Measurements from ENCODE around the gene SELL. TPM values are rescaled to one million over a fixed set of nuclear protein-coding genes. Genes with fewer than 3 reads are reported as not detected.
"Not testable (repeated sequence)": the region's sequence is repeated elsewhere in the genome, so short reads cannot be mapped to it uniquely, and the experiment has no call there.

SELL gene
- total RNA-seq, 1 experiment from 2014 or later, result not detected

DNA sequence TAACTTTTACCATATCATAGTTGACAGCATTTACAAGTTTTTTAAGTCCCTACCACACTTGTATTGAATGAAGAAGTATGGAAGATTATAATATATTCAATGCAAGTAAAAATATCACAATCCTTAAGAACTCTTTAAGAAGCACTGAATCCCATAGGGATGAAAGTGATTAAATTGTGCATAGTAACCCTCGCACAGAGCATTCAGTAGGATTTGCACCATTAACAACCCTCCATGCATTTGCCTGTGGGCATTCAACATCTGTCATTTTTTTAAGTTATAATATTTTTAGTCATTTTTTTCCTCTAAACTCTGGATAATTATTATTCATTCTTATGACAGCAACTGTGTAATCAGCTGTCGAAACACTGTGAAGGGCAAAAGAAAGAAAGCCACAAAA lies 12.3 kb upstream of the SELL start:
- DNase-seq, result no peak
- H3K4me3 ChIP-seq (ENCODE audit: low read depth, low read length), result no peak overlapping the region
- Mint-ChIP-seq H3K27me3 (ENCODE audit: insufficient read depth, unreplicated experiment) (peaks cover 2% of the 10 kb centered on the region), H3K36me3 (ENCODE audit: insufficient read depth, unreplicated experiment) (no peaks in the 10 kb centered on the region), H3K4me3 (ENCODE audit: unreplicated experiment) (no peak overlapping the region), H3K9me3 (ENCODE audit: unreplicated experiment) (no peaks in the 10 kb centered on the region), H3K4me1 (ENCODE audit: low read depth, unreplicated experiment) (no peaks in the 10 kb centered on the region), H3K27ac (ENCODE audit: unreplicated experiment) (no peak overlapping the region)
- H3K27me3 ChIP-seq (replicated peaks; ENCODE audit: control insufficient read depth, insufficient read depth, low read length), result no peaks in the 10 kb centered on the region
- BruUV-seq (replicated peaks), result no TSS peak
- TF ChIP-seq, protein P1, sequence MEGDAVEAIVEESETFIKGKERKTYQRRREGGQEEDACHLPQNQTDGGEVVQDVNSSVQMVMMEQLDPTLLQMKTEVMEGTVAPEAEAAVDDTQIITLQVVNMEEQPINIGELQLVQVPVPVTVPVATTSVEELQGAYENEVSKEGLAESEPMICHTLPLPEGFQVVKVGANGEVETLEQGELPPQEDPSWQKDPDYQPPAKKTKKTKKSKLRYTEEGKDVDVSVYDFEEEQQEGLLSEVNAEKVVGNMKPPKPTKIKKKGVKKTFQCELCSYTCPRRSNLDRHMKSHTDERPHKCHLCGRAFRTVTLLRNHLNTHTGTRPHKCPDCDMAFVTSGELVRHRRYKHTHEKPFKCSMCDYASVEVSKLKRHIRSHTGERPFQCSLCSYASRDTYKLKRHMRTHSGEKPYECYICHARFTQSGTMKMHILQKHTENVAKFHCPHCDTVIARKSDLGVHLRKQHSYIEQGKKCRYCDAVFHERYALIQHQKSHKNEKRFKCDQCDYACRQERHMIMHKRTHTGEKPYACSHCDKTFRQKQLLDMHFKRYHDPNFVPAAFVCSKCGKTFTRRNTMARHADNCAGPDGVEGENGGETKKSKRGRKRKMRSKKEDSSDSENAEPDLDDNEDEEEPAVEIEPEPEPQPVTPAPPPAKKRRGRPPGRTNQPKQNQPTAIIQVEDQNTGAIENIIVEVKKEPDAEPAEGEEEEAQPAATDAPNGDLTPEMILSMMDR (IDR thresholded peaks at IDR 0.05; ENCODE audit: insufficient read depth in 1 of 2, low read depth in 1 of 2, low read length in 1 of 2, severe bottlenecking in 1 of 2, unreplicated experiment in 1 of 2), result no peak
- ChIA-PET CTCF (no interaction called here), POLR2A (no interaction called here)
- no peaks in the 10 kb centered on the region for H3K4me1 ChIP-seq
- intact Hi-C loops (cut with micrococcal nuclease; ENCODE audit: unreplicated experiment), result no loop called here
- H3K36me3 ChIP-seq (ENCODE audit: control insufficient read depth, insufficient read depth, low read length), result no peaks in the 10 kb centered on the region
- no peaks in the 10 kb centered on the region for H3K9me3 ChIP-seq

DNA sequence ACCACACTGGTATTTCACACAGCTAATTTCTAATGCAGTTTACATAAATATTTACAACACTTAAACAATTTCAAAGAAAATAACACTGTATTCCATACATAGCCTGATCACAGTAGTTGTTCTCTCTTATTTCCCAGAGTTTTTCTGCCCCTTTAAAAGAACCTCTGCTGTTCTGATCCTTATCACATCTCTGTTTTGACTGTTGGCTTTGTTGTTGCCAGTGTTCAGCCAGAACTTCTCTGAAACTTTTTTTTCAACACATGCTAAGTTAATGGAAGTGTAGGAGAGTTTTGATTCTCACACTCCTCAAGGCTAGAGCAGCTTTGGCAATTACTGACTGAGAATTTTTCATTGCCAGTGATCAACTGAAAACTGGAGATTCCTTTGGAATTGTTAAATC lies 11.4 kb upstream of the SELL start:
- POLR2A ChIA-PET, result no interaction called here
- no peak for DNase-seq
- CTCF ChIA-PET, result no interaction called here
- Histone ChIP-seq H3K27me3 (replicated peaks; ENCODE audit: control insufficient read depth, insufficient read depth, low read length) (no peaks in the 10 kb centered on the region), H3K4me3 (ENCODE audit: low read depth, low read length) (no peak overlapping the region), H3K4me1 (no peaks in the 10 kb centered on the region), H3K9me3 (no peaks in the 10 kb centered on the region), H3K36me3 (ENCODE audit: control insufficient read depth, insufficient read depth, low read length) (no peaks in the 10 kb centered on the region)
- TF ChIP-seq, protein P1 (IDR thresholded peaks at IDR 0.05; ENCODE audit: insufficient read depth in 1 of 2, low read depth in 1 of 2, low read length in 1 of 2, severe bottlenecking in 1 of 2, unreplicated experiment in 1 of 2), result no peak
- no TSS peak for BruUV-seq (replicated peaks)
- intact Hi-C loops (cut with micrococcal nuclease; ENCODE audit: unreplicated experiment), result no loop called here
- Mint-ChIP-seq H3K4me1 (ENCODE audit: low read depth, unreplicated experiment) (no peaks in the 10 kb centered on the region), H3K27me3 (ENCODE audit: insufficient read depth, unreplicated experiment) (peaks cover 6% of the 10 kb centered on the region), H3K27ac (ENCODE audit: unreplicated experiment) (no peak overlapping the region), H3K4me3 (ENCODE audit: unreplicated experiment) (no peak overlapping the region), H3K36me3 (ENCODE audit: insufficient read depth, unreplicated experiment) (no peaks in the 10 kb centered on the region), H3K9me3 (ENCODE audit: unreplicated experiment) (no peaks in the 10 kb centered on the region)

DNA sequence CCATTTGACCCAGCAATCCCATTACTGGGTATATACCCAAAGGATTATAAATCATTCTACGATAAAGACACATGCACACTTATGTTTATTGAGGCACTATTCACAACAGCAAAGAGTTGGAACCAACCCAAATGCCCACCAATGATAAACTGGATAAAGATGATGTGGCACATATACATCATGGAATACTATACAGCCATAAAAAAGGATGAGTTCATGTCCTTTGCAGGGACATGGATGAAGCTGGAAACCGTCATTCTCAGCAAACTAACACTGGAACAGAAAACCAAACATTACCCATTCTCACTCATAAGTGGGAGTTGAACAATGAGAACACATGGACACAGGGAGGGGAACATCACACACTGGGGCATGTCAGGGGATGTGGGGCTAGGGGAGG lies 3.7 kb upstream of the SELL start:
- H3K4me1 Mint-ChIP-seq (ENCODE audit: low read depth, unreplicated experiment); H3K27ac Mint-ChIP-seq (ENCODE audit: unreplicated experiment); CTCF ChIA-PET; H3K4me1 ChIP-seq; H3K36me3 Mint-ChIP-seq (ENCODE audit: insufficient read depth, unreplicated experiment); H3K4me3 Mint-ChIP-seq (ENCODE audit: unreplicated experiment); H3K36me3 ChIP-seq (ENCODE audit: control insufficient read depth, insufficient read depth, low read length); H3K27me3 ChIP-seq (replicated peaks; ENCODE audit: control insufficient read depth, insufficient read depth, low read length); intact Hi-C loops (cut with micrococcal nuclease; ENCODE audit: unreplicated experiment); DNase-seq; H3K9me3 Mint-ChIP-seq (ENCODE audit: unreplicated experiment); BruUV-seq (replicated peaks); POLR2A ChIA-PET; H3K4me3 ChIP-seq (ENCODE audit: low read depth, low read length); H3K9me3 ChIP-seq: not testable (repeated sequence)
- H3K27me3 Mint-ChIP-seq (ENCODE audit: insufficient read depth, unreplicated experiment), result peaks cover 10% of the 10 kb centered on the region

DNA sequence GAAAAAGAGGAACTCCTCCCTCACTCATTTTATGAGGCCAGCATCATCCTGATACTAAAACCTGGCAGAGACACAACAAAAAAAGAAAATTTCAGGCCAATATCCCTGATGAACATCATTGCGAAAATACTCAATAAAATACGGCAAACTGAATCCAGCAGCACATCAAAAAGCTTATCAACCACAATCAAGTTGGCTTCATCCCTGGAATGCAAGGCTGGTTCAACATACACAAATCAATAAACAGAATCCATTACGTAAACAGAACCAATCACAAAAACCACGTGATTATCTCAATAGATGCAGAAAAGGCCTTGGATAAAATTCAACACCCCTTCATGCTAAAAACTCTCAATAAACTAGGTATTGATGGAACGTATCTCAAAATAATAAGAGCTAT lies 1.7 kb upstream of the SELL start:
- H3K27ac Mint-ChIP-seq (ENCODE audit: unreplicated experiment); H3K9me3 ChIP-seq; H3K27me3 ChIP-seq (replicated peaks; ENCODE audit: control insufficient read depth, insufficient read depth, low read length); H3K36me3 Mint-ChIP-seq (ENCODE audit: insufficient read depth, unreplicated experiment); H3K4me1 ChIP-seq; H3K4me3 Mint-ChIP-seq (ENCODE audit: unreplicated experiment); BruUV-seq (replicated peaks); H3K4me1 Mint-ChIP-seq (ENCODE audit: low read depth, unreplicated experiment); H3K36me3 ChIP-seq (ENCODE audit: control insufficient read depth, insufficient read depth, low read length); H3K9me3 Mint-ChIP-seq (ENCODE audit: unreplicated experiment); CTCF ChIA-PET; H3K4me3 ChIP-seq (ENCODE audit: low read depth, low read length); DNase-seq; H3K27me3 Mint-ChIP-seq (ENCODE audit: insufficient read depth, unreplicated experiment); POLR2A ChIA-PET: not testable (repeated sequence)
- intact Hi-C loops (cut with micrococcal nuclease; ENCODE audit: unreplicated experiment), result loop anchor here (2.0 kb wide), 1 partner anchor 246 kb away; no protein-coding TSS in a partner anchor
